C4-2B (cell line): ENCODE data around the gene PKHD1.

Experiments
- H3K27ac ChIP-seq: fragments of 450-650 bp; 2 replicates; pipeline ENCODE4 v1.5.1; 2017
- ZFX ChIP-seq: fragments of 450-650 bp; IDR thresholded peaks from 2 replicates; pipeline ENCODE4 v1.6.1; 2017
- TF ChIP-seq, protein P1 (sequence below): fragments of 450-650 bp; conservative IDR thresholded peaks from 2 replicates; pipeline ENCODE4 v1.5.1; 2017; ENCODE audit warnings: mild to moderate bottlenecking

The PKHD1 gene

DNA sequence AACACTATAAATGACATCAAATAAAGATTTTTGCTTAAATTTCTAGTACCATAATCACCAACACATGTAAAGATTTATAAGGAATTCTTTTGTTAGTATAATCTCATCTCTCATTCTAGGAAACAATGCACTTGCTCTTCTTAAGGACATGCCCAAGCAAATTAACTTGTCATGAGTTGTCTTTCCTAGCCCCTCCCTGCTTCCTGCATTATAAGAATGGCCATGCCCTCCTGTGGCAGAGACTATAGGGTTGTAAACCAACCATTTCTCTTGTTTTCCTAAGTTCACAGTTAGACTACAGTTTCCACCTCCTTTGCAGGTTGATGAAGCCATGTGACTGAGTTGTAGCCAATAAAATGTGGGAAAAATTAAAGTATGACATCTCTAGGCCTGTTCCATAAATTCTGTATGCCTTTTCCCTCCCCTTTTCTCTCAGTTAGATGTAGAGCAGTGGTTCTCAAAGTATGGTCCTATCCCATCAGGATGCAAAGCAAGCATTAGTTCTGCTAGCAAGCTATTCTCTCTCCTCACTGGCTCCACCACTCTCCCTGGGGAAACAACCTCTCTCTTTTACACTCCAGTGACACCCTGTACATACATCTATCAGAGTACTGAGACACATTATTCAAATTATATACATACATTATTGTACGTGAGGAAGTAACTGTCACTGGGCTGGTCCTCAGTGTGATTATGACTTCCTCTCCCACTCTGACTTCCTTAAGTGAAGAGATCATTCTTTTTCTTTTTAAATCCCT is 295.0 kb downstream of the PKHD1 start:
- TF ChIP-seq, protein P1, sequence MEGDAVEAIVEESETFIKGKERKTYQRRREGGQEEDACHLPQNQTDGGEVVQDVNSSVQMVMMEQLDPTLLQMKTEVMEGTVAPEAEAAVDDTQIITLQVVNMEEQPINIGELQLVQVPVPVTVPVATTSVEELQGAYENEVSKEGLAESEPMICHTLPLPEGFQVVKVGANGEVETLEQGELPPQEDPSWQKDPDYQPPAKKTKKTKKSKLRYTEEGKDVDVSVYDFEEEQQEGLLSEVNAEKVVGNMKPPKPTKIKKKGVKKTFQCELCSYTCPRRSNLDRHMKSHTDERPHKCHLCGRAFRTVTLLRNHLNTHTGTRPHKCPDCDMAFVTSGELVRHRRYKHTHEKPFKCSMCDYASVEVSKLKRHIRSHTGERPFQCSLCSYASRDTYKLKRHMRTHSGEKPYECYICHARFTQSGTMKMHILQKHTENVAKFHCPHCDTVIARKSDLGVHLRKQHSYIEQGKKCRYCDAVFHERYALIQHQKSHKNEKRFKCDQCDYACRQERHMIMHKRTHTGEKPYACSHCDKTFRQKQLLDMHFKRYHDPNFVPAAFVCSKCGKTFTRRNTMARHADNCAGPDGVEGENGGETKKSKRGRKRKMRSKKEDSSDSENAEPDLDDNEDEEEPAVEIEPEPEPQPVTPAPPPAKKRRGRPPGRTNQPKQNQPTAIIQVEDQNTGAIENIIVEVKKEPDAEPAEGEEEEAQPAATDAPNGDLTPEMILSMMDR, result no peak
- no peak for TF ChIP-seq ZFX
- H3K27ac ChIP-seq, result no peak overlapping the region

DNA sequence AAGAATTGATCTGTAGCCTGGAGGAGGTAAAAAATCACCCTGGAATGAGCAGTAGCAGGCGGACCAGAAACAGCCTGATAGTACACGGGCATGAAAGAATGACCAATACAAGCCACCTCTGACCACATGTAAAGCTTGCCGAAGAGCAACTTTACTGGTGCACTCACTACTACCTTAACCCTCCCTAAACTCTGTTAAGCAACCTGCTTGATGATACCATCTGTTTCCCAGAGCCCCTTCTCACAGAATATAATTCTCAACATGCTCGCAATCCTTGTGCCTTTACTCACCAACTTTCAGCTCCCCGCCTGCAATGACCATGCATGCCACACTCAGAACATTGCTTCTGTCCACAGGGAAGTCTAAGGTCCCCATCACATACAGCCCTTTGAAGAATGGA is 296.5 kb downstream of the PKHD1 start:
- no peak for TF ChIP-seq ZFX
- TF ChIP-seq, protein P1, result no peak
- no peak overlapping the region for H3K27ac ChIP-seq

DNA sequence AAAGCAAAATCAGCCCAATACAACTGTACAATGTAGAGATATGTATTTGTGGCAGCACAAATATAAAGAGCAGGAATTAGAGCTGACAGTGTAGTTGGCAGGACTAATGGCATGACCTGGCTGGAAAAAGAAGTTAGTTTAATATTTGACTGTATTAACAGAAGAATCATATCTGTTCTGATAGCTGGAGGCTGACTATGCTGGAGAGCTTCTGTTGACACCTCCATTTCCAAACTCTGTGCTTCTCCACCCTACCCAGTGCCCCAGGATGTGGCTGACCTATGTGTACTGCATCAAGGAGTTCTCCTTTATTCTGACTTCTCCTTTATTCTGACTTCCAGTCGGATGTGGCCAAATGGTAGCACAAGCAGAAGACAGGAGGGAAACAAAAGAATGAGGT is 299.3 kb downstream of the PKHD1 start:
- no peak overlapping the region for H3K27ac ChIP-seq
- TF ChIP-seq, protein P1, result no peak
- TF ChIP-seq ZFX, result no peak

DNA sequence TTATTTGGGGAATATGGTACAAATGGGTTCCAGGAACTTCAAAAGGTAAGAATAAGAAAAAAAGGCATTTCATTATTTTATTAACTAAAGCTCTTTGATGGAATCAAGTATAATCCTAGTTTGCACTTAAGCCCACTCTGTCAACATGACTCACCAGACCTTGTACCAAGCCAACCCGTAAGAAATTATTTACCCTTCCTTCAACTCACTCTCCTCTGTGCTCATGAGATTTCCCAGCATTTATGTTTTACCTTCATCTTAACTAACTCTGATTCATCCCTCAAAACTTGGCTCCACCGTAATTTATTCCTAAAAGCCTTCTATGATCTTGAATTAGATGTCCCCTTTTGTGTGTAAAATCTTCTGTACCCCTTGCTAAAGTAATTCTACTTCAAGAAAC is 308.7 kb downstream of the PKHD1 start:
- H3K27ac ChIP-seq, result no peak overlapping the region
- TF ChIP-seq, protein P1, result no peak
- no peak for TF ChIP-seq ZFX

- TF ChIP-seq, protein P1, result no peak
- no peak for TF ChIP-seq ZFX
- no peak overlapping the region for H3K27ac ChIP-seq
Measured at GRCh38 chr6:51777618-51778017, 309.8 kb downstream of the PKHD1 start.

DNA sequence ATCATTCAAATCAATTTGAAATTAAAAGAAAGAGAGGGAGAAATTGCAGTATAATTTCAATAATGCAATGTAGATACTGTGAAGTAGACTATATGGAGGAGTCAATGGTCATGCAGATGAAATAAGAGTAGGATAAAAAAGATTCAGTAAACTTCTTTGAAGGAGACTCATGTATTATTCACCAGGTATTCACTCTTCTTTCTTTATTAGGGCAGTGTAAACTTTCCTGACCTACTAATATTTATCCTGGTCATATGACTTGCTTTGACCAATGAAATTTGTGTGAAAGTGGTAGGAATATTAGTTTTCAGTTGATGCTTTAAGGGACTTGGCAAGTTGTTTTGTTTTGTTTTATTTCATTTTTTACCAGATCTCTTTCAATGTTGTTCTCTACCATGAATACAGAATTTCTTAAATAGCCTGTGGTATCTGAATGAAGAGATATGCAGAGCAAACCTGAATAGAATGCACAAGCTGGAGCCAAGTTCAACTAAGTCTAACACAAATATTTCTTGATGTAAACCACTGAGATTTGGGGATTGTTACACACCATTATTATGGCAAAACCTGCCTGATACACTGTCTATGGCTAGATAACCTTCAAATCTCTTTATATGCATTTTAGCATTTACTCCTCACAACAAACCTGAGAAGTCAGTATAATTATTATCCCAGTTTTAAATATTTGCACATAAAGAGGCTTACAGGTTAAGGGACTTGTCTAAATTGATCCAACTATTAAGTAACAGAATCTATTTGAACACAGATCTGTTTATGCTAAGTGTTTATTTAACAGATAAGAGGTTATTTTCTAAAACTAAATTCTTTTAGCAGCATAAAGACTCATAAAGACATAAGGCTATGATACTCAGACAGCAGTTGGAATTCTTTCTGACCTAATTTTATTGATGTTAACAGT is 311.2 kb downstream of the PKHD1 start:
- H3K27ac ChIP-seq, result no peak overlapping the region
- TF ChIP-seq ZFX, result no peak
- TF ChIP-seq, protein P1, result no peak

DNA sequence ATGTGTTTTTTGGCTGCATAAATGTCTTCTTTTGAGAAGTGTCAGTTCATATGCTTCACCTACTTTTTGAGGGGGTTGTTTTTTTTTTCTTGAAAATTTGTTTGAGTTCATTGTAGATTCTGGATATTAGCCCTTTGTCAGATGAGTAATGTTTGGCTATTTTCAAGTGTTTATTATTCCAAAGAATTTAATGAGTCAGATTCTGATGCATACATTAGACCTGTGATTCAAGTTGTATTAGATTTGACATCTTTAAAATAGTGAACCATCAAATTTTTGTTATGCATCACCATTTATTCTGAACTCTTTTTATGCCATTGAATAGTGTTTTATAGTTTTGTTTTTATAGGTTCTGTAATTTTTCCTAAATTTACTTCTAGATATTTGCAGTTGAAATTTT is 319.3 kb downstream of the PKHD1 start:
- TF ChIP-seq, protein P1, result no peak
- no peak for TF ChIP-seq ZFX
- H3K27ac ChIP-seq, result no peak overlapping the region
